Astrocyte (in vitro differentiated cells and primary cell): ENCODE data around the gene LUZP2. TPM values are rescaled to one million over a fixed set of nuclear protein-coding genes. Genes with fewer than 3 reads are reported as not detected.

ENCODE experiments used
- DNase-seq: peaks from one replicate; pipeline ENCODE4 v3.0.0-alpha.2; 2010; ENCODE audit warnings: low read depth
- FAIRE-seq: peaks from 2 replicates; lab custom pipeline; 2011; peaks lifted over from hg19 to GRCh38; lab: Jason Lieb, UNC
- H2AFZ ChIP-seq: 2 replicates; pipeline ENCODE4 v1.6.0; 2012; ENCODE audit warnings: low read depth, low read length, inconsistent platforms
- H3K27ac ChIP-seq: 2 replicates; pipeline ENCODE4 v1.5.1; 2011; ENCODE audit warnings: low read depth, low read length, inconsistent platforms
- H3K27me3 ChIP-seq: 2 replicates; pipeline ENCODE4 v1.6.0; 2011; ENCODE audit warnings: low read length, inconsistent platforms; ENCODE audit not compliant: insufficient read depth
- H3K36me3 ChIP-seq: 2 replicates; pipeline ENCODE4 v1.5.1; 2011; ENCODE audit warnings: low read length, inconsistent platforms; ENCODE audit not compliant: insufficient read depth
- H3K4me1 ChIP-seq: 2 replicates; pipeline ENCODE4 v1.5.1; 2011; ENCODE audit warnings: low read length, inconsistent platforms; ENCODE audit not compliant: insufficient read depth
- H3K4me2 ChIP-seq: 2 replicates; pipeline ENCODE4 v1.6.0; 2012; ENCODE audit warnings: low read length, inconsistent platforms
- H3K4me3 ChIP-seq: 2 replicates; pipeline ENCODE4 v1.5.1; 2011; ENCODE audit warnings: low read depth, mild to moderate bottlenecking, low read length, inconsistent platforms; ENCODE audit not compliant: insufficient read depth
- H3K79me2 ChIP-seq: 2 replicates; pipeline ENCODE4 v1.6.0; 2012; ENCODE audit warnings: mild to moderate bottlenecking, low read length, inconsistent platforms; ENCODE audit not compliant: insufficient read depth
- H3K9ac ChIP-seq: 2 replicates; pipeline ENCODE4 v1.6.0; 2012; ENCODE audit warnings: mild to moderate bottlenecking, low read length, inconsistent platforms
- H3K9me3 ChIP-seq: 2 replicates; pipeline ENCODE4 v1.5.1; 2012; ENCODE audit warnings: low read depth, mild to moderate bottlenecking, low read length, inconsistent platforms; ENCODE audit not compliant: insufficient read depth
- H4K20me1 ChIP-seq: 2 replicates; pipeline ENCODE4 v1.6.0; 2012; ENCODE audit warnings: low read length, inconsistent platforms; ENCODE audit not compliant: insufficient read depth
- H3K27ac Mint-ChIP-seq: one replicate; pipeline ENCODE4 v1.8.0; 2021; ENCODE audit warnings: mild to moderate bottlenecking, mixed read lengths; ENCODE audit not compliant: unreplicated experiment
- H3K27me3 Mint-ChIP-seq: one replicate; pipeline ENCODE4 v1.8.0; 2021; ENCODE audit warnings: low read depth, mixed read lengths; ENCODE audit not compliant: unreplicated experiment
- H3K36me3 Mint-ChIP-seq: one replicate; pipeline ENCODE4 v1.8.0; 2021; ENCODE audit warnings: low read depth, mixed read lengths; ENCODE audit not compliant: unreplicated experiment
- H3K4me1 Mint-ChIP-seq: one replicate; pipeline ENCODE4 v1.8.0; 2021; ENCODE audit warnings: low read depth, mixed read lengths; ENCODE audit not compliant: unreplicated experiment
- H3K4me3 Mint-ChIP-seq: one replicate; pipeline ENCODE4 v1.8.0; 2021; ENCODE audit warnings: mild to moderate bottlenecking, moderate library complexity, mixed read lengths; ENCODE audit not compliant: unreplicated experiment
- H3K9me3 Mint-ChIP-seq: one replicate; pipeline ENCODE4 v1.8.0; 2021; ENCODE audit warnings: mild to moderate bottlenecking, mixed read lengths; ENCODE audit not compliant: unreplicated experiment
- EZH2 ChIP-seq: IDR thresholded peaks from 2 replicates; pipeline ENCODE4 v1.6.1; 2012; ENCODE audit warnings: mild to moderate bottlenecking, low read length, inconsistent platforms; ENCODE audit not compliant: insufficient read depth
- total RNA-seq: library from RNA; stranded (reverse); gene quantifications from 2 replicates; pipeline ENCODE4 v1.2.1, GENCODE V29; 2021
- TF ChIP-seq, protein P1 (sequence below): IDR thresholded peaks from 2 replicates; pipeline ENCODE4 v1.5.1; 2011; ENCODE audit warnings: low read depth, mild to moderate bottlenecking, inconsistent platforms, low read length, moderate library complexity; ENCODE audit not compliant: insufficient read depth

The LUZP2 gene
- total RNA-seq, 1 donor from 2014 or later: 2.3 TPM

GRCh38 chr11:24760681-24761080 is 263.8 kb downstream of the LUZP2 start:
- H3K4me3 Mint-ChIP-seq: no peak overlapping the region
- Histone ChIP-seq H2AFZ (no peak overlapping the region), H3K27me3 (no peaks in the 10 kb centered on the region), H3K4me3 (no peak overlapping the region), H3K27ac (no peak overlapping the region), H3K4me2 (no peak overlapping the region), H3K9ac (no peak overlapping the region), H4K20me1 (no peaks in the 10 kb centered on the region), H3K36me3 (no peaks in the 10 kb centered on the region), H3K4me1 (no peaks in the 10 kb centered on the region), H3K9me3 (no peaks in the 10 kb centered on the region), H3K79me2 (no peaks in the 10 kb centered on the region)
- H3K4me1 Mint-ChIP-seq: no peaks in the 10 kb centered on the region
- H3K27ac Mint-ChIP-seq: no peak overlapping the region
- H3K36me3 Mint-ChIP-seq: no peaks in the 10 kb centered on the region
- no peaks in the 10 kb centered on the region for H3K27me3 Mint-ChIP-seq
- DNase-seq (peak; percentile 61), FAIRE-seq (no peak)
- TF ChIP-seq, protein P1, sequence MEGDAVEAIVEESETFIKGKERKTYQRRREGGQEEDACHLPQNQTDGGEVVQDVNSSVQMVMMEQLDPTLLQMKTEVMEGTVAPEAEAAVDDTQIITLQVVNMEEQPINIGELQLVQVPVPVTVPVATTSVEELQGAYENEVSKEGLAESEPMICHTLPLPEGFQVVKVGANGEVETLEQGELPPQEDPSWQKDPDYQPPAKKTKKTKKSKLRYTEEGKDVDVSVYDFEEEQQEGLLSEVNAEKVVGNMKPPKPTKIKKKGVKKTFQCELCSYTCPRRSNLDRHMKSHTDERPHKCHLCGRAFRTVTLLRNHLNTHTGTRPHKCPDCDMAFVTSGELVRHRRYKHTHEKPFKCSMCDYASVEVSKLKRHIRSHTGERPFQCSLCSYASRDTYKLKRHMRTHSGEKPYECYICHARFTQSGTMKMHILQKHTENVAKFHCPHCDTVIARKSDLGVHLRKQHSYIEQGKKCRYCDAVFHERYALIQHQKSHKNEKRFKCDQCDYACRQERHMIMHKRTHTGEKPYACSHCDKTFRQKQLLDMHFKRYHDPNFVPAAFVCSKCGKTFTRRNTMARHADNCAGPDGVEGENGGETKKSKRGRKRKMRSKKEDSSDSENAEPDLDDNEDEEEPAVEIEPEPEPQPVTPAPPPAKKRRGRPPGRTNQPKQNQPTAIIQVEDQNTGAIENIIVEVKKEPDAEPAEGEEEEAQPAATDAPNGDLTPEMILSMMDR: no peak
- no peak for TF ChIP-seq EZH2
- no peaks in the 10 kb centered on the region for H3K9me3 Mint-ChIP-seq

- DNase-seq (no peak), FAIRE-seq (no peak)
- no peak overlapping the region for H3K4me3 ChIP-seq
- H3K27me3 ChIP-seq: no peaks in the 10 kb centered on the region
- no peaks in the 10 kb centered on the region for H3K9me3 Mint-ChIP-seq
- TF ChIP-seq EZH2: no peak
- TF ChIP-seq, protein P1: no peak
- H3K27me3 Mint-ChIP-seq: no peaks in the 10 kb centered on the region
- no peak overlapping the region for H3K27ac ChIP-seq
- no peak overlapping the region for H3K4me2 ChIP-seq
- H3K9ac ChIP-seq: no peak overlapping the region
- no peaks in the 10 kb centered on the region for H3K79me2 ChIP-seq
- H3K27ac Mint-ChIP-seq: no peak overlapping the region
- H3K4me1 Mint-ChIP-seq: no peaks in the 10 kb centered on the region
- H4K20me1 ChIP-seq: no peaks in the 10 kb centered on the region
- no peaks in the 10 kb centered on the region for H3K9me3 ChIP-seq
- H3K4me1 ChIP-seq: no peaks in the 10 kb centered on the region
- H3K36me3 ChIP-seq: no peaks in the 10 kb centered on the region
- no peak overlapping the region for H3K4me3 Mint-ChIP-seq
- no peak overlapping the region for H2AFZ ChIP-seq
- H3K36me3 Mint-ChIP-seq: no peaks in the 10 kb centered on the region
Observed at GRCh38 chr11:24762076-24762475, 265.2 kb downstream of the LUZP2 start.

DNA sequence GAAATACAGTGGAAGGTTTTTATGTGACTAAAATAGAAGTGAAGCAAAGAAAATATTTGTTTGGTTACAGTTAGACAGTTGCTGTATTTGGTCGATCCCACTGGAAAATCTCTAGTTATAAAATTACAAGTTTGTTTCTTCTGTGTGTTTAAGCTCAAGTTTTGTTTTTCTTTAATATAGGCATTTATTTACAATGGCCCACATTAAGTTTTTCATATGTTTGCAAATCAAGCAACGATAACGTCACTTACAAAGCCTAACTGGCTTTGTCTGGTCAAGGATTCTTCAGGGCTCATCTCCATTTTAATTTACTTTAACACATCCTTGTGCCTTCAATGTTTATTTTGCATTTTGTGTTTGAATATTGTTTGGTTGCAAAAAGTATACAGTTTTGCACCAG is 270.6 kb downstream of the LUZP2 start:
- Histone ChIP-seq H4K20me1 (no peaks in the 10 kb centered on the region), H3K4me3 (no peak overlapping the region), H3K4me1 (no peaks in the 10 kb centered on the region), H3K27ac (no peak overlapping the region), H3K36me3 (no peaks in the 10 kb centered on the region), H3K9ac (no peak overlapping the region), H3K27me3 (no peaks in the 10 kb centered on the region), H3K79me2 (no peaks in the 10 kb centered on the region), H3K4me2 (no peak overlapping the region), H3K9me3 (no peaks in the 10 kb centered on the region), H2AFZ (no peak overlapping the region)
- no peak for DNase-seq
- H3K4me1 Mint-ChIP-seq: no peaks in the 10 kb centered on the region
- TF ChIP-seq, protein P1: no peak
- TF ChIP-seq EZH2: no peak
- no peaks in the 10 kb centered on the region for H3K36me3 Mint-ChIP-seq
- H3K27me3 Mint-ChIP-seq: no peaks in the 10 kb centered on the region
- no peak for FAIRE-seq
- no peak overlapping the region for H3K27ac Mint-ChIP-seq
- H3K4me3 Mint-ChIP-seq: no peak overlapping the region
- no peaks in the 10 kb centered on the region for H3K9me3 Mint-ChIP-seq
